Omental fat pad (tissue), 4 donors: ENCODE results near the gene CCNY. TPM values are rescaled to one million over a fixed set of nuclear protein-coding genes. Genes with fewer than 3 reads are reported as not detected.
A peak's percentile ranks its signal among the peaks of the same experiment; 100 is the strongest.

Experiments used
- ATAC-seq: fragments of 150-250 bp; one replicate; pipeline ENCODE4 v1.9.1; 2016; ENCODE audit warnings: mild to moderate bottlenecking, moderate library complexity; ENCODE audit not compliant: low FRiP score
- DNase-seq: peaks from one replicate; pipeline ENCODE4 v3.0.0-alpha.2; 2019; ENCODE audit warnings: low spot score
- CTCF ChIP-seq, 3 donors: fragments of 450-650 bp; IDR thresholded peaks; one replicate each; pipeline ENCODE4 v1.5.1; 2016 to 2017; ENCODE audit warnings: antibody characterized with exemption in 3 of 3, mild to moderate bottlenecking in 3 of 3, moderate library complexity in 2 of 3
- total RNA-seq, 4 donors: library from RNA; depleted of rRNA; stranded (reverse); fragments of >200 nt; gene quantifications; one replicate each; pipeline ENCODE4 v1.1.0, GENCODE V29; 2016

CCNY gene
- total RNA-seq, 4 donors from 2014 or later = 38.6 to 49.5 (median 47.2) TPM

GRCh38 chr10:35409094-35409582 lies 72.8 kb downstream of the CCNY start:
- ATAC-seq (peak; percentile 66), DNase-seq (no peak)
- TF ChIP-seq CTCF (IDR thresholded peaks at IDR 0.05) = no peak

GRCh38 chr10:35409808-35410207 lies 73.5 kb downstream of the CCNY start:
- no peak for TF ChIP-seq CTCF (IDR thresholded peaks at IDR 0.05)
- DNase-seq (no peak), ATAC-seq (no peak)

GRCh38 chr10:35412003-35412723 lies 75.9 kb downstream of the CCNY start:
- ATAC-seq (no peak), DNase-seq (no peak)
- TF ChIP-seq CTCF (IDR thresholded peaks at IDR 0.05) = no peak

- TF ChIP-seq CTCF (IDR thresholded peaks at IDR 0.05) = no peak
- no peak for DNase-seq
- ATAC-seq = peak; percentile 52
Observed at GRCh38 chr10:35412900-35413491, 76.7 kb downstream of the CCNY start.

- no peak for TF ChIP-seq CTCF (IDR thresholded peaks at IDR 0.05)
- ATAC-seq (no peak), DNase-seq (no peak)
Observed at GRCh38 chr10:35413985-35414861, 77.9 kb downstream of the CCNY start.

GRCh38 chr10:35415505-35415904 lies 79.2 kb downstream of the CCNY start:
- DNase-seq (no peak), ATAC-seq (no peak)
- no peak for TF ChIP-seq CTCF (IDR thresholded peaks at IDR 0.05)
